Natural killer cell treated with Interleukin-12 subunit alpha and Interleukin-12 subunit beta and Interleukin-15 and Interleukin-18, amount 100 ng/mL, for 72 hours (primary cell): ENCODE data around the gene SIM2. TPM values are rescaled to one million over a fixed set of nuclear protein-coding genes. Genes with fewer than 3 reads are reported as not detected.

Experiments
- ATAC-seq, 2 donors: fragments of 150-1000 bp; cut with Tn5 transposase in 1 of 2; sonication (Bioruptor Pico), chemical (Tn5 transposase) in 1 of 2; 2 replicates each; pipeline ENCODE4 v1.10.0; 2021
- DNase-seq: peaks from one replicate; pipeline ENCODE4 v3.0.0; 2022; ENCODE audit warnings: low spot score
- H3K27ac Mint-ChIP-seq, 2 donors: 1 replicate in 1 of 2; 2 replicates in 1 of 2; pipeline ENCODE4 v1.8.0; 2022; ENCODE audit warnings: mixed read lengths in 2 of 2, mild to moderate bottlenecking in 1 of 2, moderate library complexity in 1 of 2
- H3K27me3 Mint-ChIP-seq, 2 donors: 1 replicate in 1 of 2; 2 replicates in 1 of 2; pipeline ENCODE4 v1.8.0; 2022; ENCODE audit warnings: mixed read lengths in 2 of 2
- H3K36me3 Mint-ChIP-seq: one replicate; pipeline ENCODE4 v1.8.0; 2022; ENCODE audit warnings: mixed read lengths
- H3K4me1 Mint-ChIP-seq, 2 donors: 1 replicate in 1 of 2; 2 replicates in 1 of 2; pipeline ENCODE4 v1.8.0; 2022; ENCODE audit warnings: low read depth in 2 of 2, mixed read lengths in 2 of 2, mild to moderate bottlenecking in 1 of 2
- H3K4me3 Mint-ChIP-seq: one replicate; pipeline ENCODE4 v1.8.0; 2022; ENCODE audit warnings: mixed read lengths
- H3K9me3 Mint-ChIP-seq: 2 replicates; pipeline ENCODE4 v1.8.0; 2022; ENCODE audit warnings: mixed read lengths
- total RNA-seq, 2 donors: library from RNA; stranded (reverse); gene quantifications; one replicate each; pipeline ENCODE4 v1.2.3, GENCODE V29; 2022

The SIM2 gene
- total RNA-seq, 2 donors from 2014 or later, result 0.47 TPM; not detected in 1

DNA sequence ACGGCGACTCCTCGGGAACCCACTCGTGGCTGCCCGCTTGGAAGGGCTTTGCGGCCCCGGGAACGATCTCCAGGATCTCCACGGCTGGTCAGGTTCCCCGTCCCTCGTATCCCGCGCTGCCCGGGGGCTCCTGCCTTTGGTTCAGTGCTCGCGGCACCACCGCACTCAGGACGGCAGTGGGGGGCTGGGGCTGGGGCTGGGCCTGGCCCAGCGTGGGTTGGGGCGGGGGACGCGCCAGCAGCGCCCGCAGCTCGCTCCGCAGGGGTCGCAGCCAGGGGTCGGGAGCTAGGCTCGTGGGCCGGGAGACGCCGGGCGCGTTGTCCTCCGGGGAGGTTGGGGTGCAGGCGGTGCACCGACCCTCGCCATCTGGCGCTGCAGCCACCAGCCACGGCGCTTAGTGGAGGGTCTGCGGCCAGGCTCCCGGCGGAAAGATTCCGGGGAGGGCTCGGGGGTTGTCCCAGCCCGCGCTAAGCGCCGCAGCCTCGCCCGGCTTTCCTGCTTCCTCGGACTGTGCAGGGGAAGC lies 8.9 kb downstream of the SIM2 start:
- no peak overlapping the region for H3K4me3 Mint-ChIP-seq
- peaks cover 60 to 62% of the 10 kb centered on the region in 2 donors for H3K27me3 Mint-ChIP-seq
- H3K4me1 Mint-ChIP-seq, result peaks cover 12% of the 10 kb centered on the region in 2 donors
- no peak overlapping the region for H3K27ac Mint-ChIP-seq
- no peaks in the 10 kb centered on the region for H3K9me3 Mint-ChIP-seq
- DNase-seq (no peak), ATAC-seq (no peak)
- H3K36me3 Mint-ChIP-seq, result no peaks in the 10 kb centered on the region

GRCh38 chr21:36708286-36709029 lies 9.5 kb downstream of the SIM2 start:
- no peak overlapping the region for H3K27ac Mint-ChIP-seq
- no peak for DNase-seq
- H3K27me3 Mint-ChIP-seq, result peaks cover 60 to 62% of the 10 kb centered on the region in 2 donors
- ATAC-seq, result no peak
- H3K36me3 Mint-ChIP-seq, result no peaks in the 10 kb centered on the region
- H3K9me3 Mint-ChIP-seq, result no peaks in the 10 kb centered on the region
- peaks cover 12% of the 10 kb centered on the region in 2 donors for H3K4me1 Mint-ChIP-seq
- H3K4me3 Mint-ChIP-seq, result no peak overlapping the region

- no peak overlapping the region for H3K27ac Mint-ChIP-seq
- no peak overlapping the region for H3K4me3 Mint-ChIP-seq
- no peaks in the 10 kb centered on the region for H3K36me3 Mint-ChIP-seq
- H3K9me3 Mint-ChIP-seq, result no peaks in the 10 kb centered on the region
- ATAC-seq, result peak in 1 of 2 donors; percentile 43
- no peak for DNase-seq
- peaks cover 65 to 67% of the 10 kb centered on the region in 2 donors for H3K27me3 Mint-ChIP-seq
- H3K4me1 Mint-ChIP-seq, result peaks cover 12% of the 10 kb centered on the region in 2 donors
Measured at GRCh38 chr21:36709030-36709867, 10.3 kb downstream of the SIM2 start.

DNA sequence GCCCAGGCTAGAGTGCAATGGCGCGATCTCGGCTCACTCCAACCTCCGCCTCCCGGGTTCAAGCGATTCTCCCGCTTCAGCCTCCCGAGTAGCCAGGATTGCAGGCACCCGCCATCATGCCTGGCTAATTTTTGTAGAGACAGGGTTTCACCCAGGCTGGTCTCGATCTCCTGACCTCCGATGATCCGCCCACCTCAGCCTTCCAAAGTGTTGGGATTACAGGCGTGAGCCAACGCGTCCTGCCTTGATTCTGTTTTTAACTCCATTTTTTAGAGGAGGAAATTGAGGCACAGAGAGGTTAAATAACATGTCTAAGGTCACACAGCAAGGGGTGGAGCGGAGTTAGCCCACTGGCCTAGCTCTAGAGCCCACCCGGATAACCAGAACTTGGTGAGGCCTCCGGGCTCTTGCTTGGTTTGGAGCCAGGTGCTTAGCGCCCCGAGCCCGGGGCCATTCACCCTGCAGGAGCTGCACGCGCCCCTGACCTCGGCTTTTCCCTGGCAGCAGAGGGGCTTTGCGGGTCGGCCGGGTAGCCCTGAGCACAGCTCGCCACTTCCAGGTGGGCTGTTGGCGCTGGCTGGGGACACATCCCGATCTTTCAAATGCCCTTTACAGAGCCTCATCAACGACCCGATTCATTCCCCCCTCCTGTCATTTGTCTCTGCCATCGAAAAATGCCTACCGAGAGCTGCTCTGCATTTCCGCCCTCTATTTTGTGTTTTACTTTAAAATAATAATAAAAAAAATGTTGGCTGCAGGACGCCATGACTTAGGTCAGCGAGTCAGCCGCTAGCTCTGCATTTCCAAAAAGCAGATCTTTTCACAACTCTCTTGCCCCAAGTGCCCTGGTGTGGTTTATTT lies 11.2 kb downstream of the SIM2 start:
- Mint-ChIP-seq H3K4me1 (peaks cover 12% of the 10 kb centered on the region in 2 donors), H3K27me3 (peaks cover 68 to 75% of the 10 kb centered on the region in 2 donors), H3K36me3 (no peaks in the 10 kb centered on the region), H3K9me3 (no peaks in the 10 kb centered on the region), H3K4me3 (no peak overlapping the region), H3K27ac (no peak overlapping the region)
- DNase-seq (no peak), ATAC-seq (no peak)

- ATAC-seq (no peak), DNase-seq (no peak)
- Mint-ChIP-seq H3K4me1 (peaks cover 12% of the 10 kb centered on the region in 2 donors), H3K27me3 (peaks cover 65 to 77% of the 10 kb centered on the region in 2 donors), H3K36me3 (no peaks in the 10 kb centered on the region), H3K27ac (no peak overlapping the region), H3K4me3 (no peak overlapping the region), H3K9me3 (no peaks in the 10 kb centered on the region)
Measured at GRCh38 chr21:36710729-36711048, 11.8 kb downstream of the SIM2 start.

DNA sequence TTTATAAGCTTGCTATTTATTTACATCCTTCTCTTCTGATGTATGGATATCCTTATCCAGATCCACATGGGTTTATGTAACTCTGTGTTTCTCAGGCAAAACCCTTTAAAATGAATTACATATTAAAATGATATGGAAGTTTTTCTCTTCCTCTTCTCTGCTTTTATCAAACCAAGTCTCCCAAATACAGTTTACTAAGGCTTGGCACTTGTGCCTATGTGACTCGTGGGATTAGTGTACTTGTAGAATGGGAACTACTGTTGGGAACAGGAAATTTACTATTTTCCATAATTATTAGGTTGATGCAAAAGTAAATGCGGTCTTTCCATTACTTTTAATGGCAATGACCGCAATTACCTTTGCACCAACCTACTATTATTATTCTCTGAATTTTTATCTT lies 14.8 kb downstream of the SIM2 start:
- no peak overlapping the region for H3K27ac Mint-ChIP-seq
- ATAC-seq, result no peak
- no peak for DNase-seq
- H3K9me3 Mint-ChIP-seq, result no peaks in the 10 kb centered on the region
- H3K4me1 Mint-ChIP-seq, result peaks cover 0 to 6% of the 10 kb centered on the region in 2 donors
- H3K4me3 Mint-ChIP-seq, result no peak overlapping the region
- peaks cover 53 to 70% of the 10 kb centered on the region in 2 donors for H3K27me3 Mint-ChIP-seq
- H3K36me3 Mint-ChIP-seq, result no peaks in the 10 kb centered on the region

DNA sequence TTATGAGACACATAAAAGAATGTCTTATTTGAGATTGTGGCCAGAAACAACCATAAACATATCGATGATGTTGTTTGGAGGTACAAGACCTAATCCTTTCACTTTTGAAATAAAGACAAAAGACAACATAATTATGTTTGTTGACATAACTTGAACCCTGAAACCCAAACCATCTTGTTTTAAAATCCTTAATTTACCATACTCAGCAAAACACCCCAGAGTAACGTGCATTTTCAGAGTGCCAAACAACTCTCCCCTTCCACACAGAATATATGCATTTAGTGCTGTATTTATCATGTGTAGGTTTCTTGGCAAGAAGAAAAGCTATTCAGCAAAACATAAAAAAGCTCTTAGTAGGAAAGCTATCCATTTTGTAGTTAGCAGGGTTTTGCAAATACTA lies 17.5 kb downstream of the SIM2 start:
- H3K36me3 Mint-ChIP-seq, result no peaks in the 10 kb centered on the region
- H3K9me3 Mint-ChIP-seq, result no peaks in the 10 kb centered on the region
- no peak for ATAC-seq
- H3K4me1 Mint-ChIP-seq, result peaks cover 0 to 6% of the 10 kb centered on the region in 2 donors
- DNase-seq, result no peak
- H3K27ac Mint-ChIP-seq, result no peak overlapping the region
- H3K27me3 Mint-ChIP-seq, result peaks cover 49 to 69% of the 10 kb centered on the region in 2 donors
- no peak overlapping the region for H3K4me3 Mint-ChIP-seq

DNA sequence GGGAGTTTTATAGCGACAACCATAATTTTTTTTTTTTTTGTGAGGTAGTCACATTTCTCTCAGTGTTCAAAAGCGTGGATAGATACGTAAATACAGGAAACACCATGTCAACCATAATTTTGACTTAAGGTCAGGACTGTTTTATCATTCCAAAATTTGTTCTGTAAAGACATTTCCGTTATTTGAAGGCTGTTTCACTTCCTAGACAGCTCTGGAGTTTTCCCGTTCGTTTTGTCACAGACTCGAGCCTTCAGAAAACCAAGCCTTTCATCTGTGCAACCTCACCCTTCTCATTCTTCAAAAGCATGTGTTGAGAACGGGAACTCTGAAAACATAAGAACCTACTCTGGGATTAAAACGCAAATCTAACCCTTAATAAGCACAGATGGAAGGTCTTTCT lies 17.9 kb downstream of the SIM2 start:
- ATAC-seq (no peak), DNase-seq (no peak)
- H3K27ac Mint-ChIP-seq, result no peak overlapping the region
- no peak overlapping the region for H3K4me3 Mint-ChIP-seq
- H3K36me3 Mint-ChIP-seq, result no peaks in the 10 kb centered on the region
- H3K27me3 Mint-ChIP-seq, result peaks cover 49 to 67% of the 10 kb centered on the region in 2 donors
- peaks cover 0 to 6% of the 10 kb centered on the region in 2 donors for H3K4me1 Mint-ChIP-seq
- no peaks in the 10 kb centered on the region for H3K9me3 Mint-ChIP-seq

GRCh38 chr21:36717976-36718375 lies 19.1 kb downstream of the SIM2 start:
- Mint-ChIP-seq H3K27me3 (peaks cover 41 to 63% of the 10 kb centered on the region in 2 donors), H3K9me3 (no peaks in the 10 kb centered on the region), H3K27ac (no peak overlapping the region), H3K4me1 (no peaks in the 10 kb centered on the region), H3K4me3 (no peak overlapping the region), H3K36me3 (no peaks in the 10 kb centered on the region)
- DNase-seq (no peak), ATAC-seq (no peak)

DNA sequence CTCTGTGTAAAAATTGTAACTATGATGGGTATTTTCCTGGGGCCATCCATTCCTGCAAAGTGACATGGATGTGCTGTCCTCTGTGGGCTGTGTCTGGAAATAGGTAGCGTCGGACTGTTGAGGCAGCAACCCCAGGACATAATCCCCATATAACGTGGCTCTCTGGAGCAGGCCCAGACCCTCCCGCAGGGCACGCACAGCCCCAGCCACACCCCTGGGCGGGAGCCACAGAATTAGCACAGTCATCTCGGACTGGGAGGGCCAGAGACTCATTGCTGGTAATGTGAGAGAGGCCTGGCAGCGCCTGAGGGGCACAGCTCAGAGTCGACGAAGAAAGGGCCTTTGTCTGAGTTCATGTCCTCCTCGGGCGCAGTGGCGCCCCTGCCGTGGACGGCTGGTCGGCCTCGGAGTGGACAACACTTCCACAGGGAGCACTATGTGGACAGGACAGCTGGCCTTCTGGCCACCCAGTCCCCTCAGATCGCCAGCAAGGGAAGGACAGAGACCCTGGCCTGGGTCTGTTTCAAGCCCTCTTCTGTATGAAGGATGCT lies 20.1 kb downstream of the SIM2 start:
- peaks cover 31 to 52% of the 10 kb centered on the region in 2 donors for H3K27me3 Mint-ChIP-seq

GRCh38 chr21:36719614-36720013 lies 20.7 kb downstream of the SIM2 start:
- H3K27ac Mint-ChIP-seq, result no peak overlapping the region
- H3K4me1 Mint-ChIP-seq, result no peaks in the 10 kb centered on the region
- H3K27me3 Mint-ChIP-seq, result peaks cover 26 to 46% of the 10 kb centered on the region in 2 donors
- no peaks in the 10 kb centered on the region for H3K9me3 Mint-ChIP-seq
- no peak overlapping the region for H3K4me3 Mint-ChIP-seq
- ATAC-seq (no peak), DNase-seq (no peak)
- no peaks in the 10 kb centered on the region for H3K36me3 Mint-ChIP-seq

More for the DNA sequence above, 20.1 kb downstream of the SIM2 start:
- Mint-ChIP-seq H3K27ac (no peak overlapping the region), H3K4me1 (no peaks in the 10 kb centered on the region), H3K9me3 (no peaks in the 10 kb centered on the region), H3K36me3 (no peaks in the 10 kb centered on the region), H3K4me3 (no peak overlapping the region)
- no peak for DNase-seq
- peak in 1 of 2 donors; percentile 41 for ATAC-seq

- Mint-ChIP-seq H3K27ac (no peak overlapping the region), H3K36me3 (no peaks in the 10 kb centered on the region), H3K4me1 (no peaks in the 10 kb centered on the region), H3K4me3 (no peak overlapping the region), H3K9me3 (no peaks in the 10 kb centered on the region), H3K27me3 (peaks cover 19 to 24% of the 10 kb centered on the region in 2 donors)
- no peak for DNase-seq
- ATAC-seq, result no peak
Measured at GRCh38 chr21:36721817-36722216, 22.9 kb downstream of the SIM2 start.
